Posterior cingulate gyrus (tissue), 11 donors: ENCODE data around the gene PPP1R8.
A peak's percentile ranks its signal among the peaks of the same experiment; 100 is the strongest.
"Not testable (repeated sequence)": the region's sequence is repeated elsewhere in the genome, so short reads cannot be mapped to it uniquely, and the experiment has no call there.

Experiments used
- DNase-seq, 10 donors: peaks; one replicate each; pipeline versions ENCODE4 v3.0.0 to v3.0.0-alpha.2; 2020 to 2021; ENCODE audit warnings: mixed read lengths in 3 of 10
- intact Hi-C: fragments of 100-400 bp; cut with DNase I; formaldehyde crosslinking; loops from one replicate; pipeline ENCODE4 v1.15.1; 2023

The PPP1R8 gene

GRCh38 chr1:27831568-27832410 is 1.2 kb downstream of the PPP1R8 start:
- DNase-seq, result no peak
- intact Hi-C loops, result loop anchor here (2.0 kb wide), 1 partner anchor 59 kb away; the partner anchor contains the start of gene STX12

GRCh38 chr1:27832762-27833161 is 2.2 kb downstream of the PPP1R8 start:
- intact Hi-C loops, result no loop called here
- DNase-seq, result no peak

GRCh38 chr1:27833470-27833869 is 2.9 kb downstream of the PPP1R8 start:
- DNase-seq, result no peak
- intact Hi-C loops, result no loop called here

GRCh38 chr1:27835046-27835445 is 4.5 kb downstream of the PPP1R8 start:
- no peak for DNase-seq
- intact Hi-C loops, result no loop called here

GRCh38 chr1:27835501-27835900 is 4.9 kb downstream of the PPP1R8 start:
- no peak for DNase-seq
- intact Hi-C loops, result no loop called here

- intact Hi-C loops, result no loop called here
- peak in 1 of 10 donors; percentile 67 for DNase-seq
Observed at GRCh38 chr1:27849951-27850350, 19.4 kb downstream of the PPP1R8 start.

- intact Hi-C loops, result no loop called here
- no peak for DNase-seq
Observed at GRCh38 chr1:27855085-27855484, 24.5 kb downstream of the PPP1R8 start.

GRCh38 chr1:27856561-27857343 is 26.2 kb downstream of the PPP1R8 start:
- peak in 2 of 10 donors; percentile 39 to 71 for DNase-seq
- intact Hi-C loops, result no loop called here

GRCh38 chr1:27857552-27857951 is 27.0 kb downstream of the PPP1R8 start:
- intact Hi-C loops, result not testable (repeated sequence)
- peak in 1 of 10 donors; percentile 43 for DNase-seq

GRCh38 chr1:27858072-27858948 is 27.7 kb downstream of the PPP1R8 start:
- DNase-seq, result peak; percentile 72 to 98 (median 90)
- intact Hi-C loops, result loop anchor here (1.0 kb wide), 1 partner anchor 121 kb away; no protein-coding TSS in a partner anchor

GRCh38 chr1:27858949-27859576 is 28.5 kb downstream of the PPP1R8 start:
- peak in 2 of 10 donors; percentile 66 to 69 for DNase-seq
- intact Hi-C loops, result loop anchor here (1.0 kb wide), 1 partner anchor 120 kb away; no protein-coding TSS in a partner anchor

GRCh38 chr1:27861436-27861835 is 30.9 kb downstream of the PPP1R8 start:
- DNase-seq, result peak in 2 of 10 donors; percentile 10 to 55
- intact Hi-C loops, result no loop called here

- intact Hi-C loops, result no loop called here
- peak in 2 of 10 donors; percentile 9 to 56 for DNase-seq
Observed at GRCh38 chr1:27862004-27862403, 31.4 kb downstream of the PPP1R8 start.

- DNase-seq, result peak in 1 of 10 donors; percentile 74
- intact Hi-C loops, result no loop called here
Observed at GRCh38 chr1:27862671-27863537, 32.3 kb downstream of the PPP1R8 start.

- DNase-seq, result peak in 1 of 10 donors; percentile 50
- intact Hi-C loops, result no loop called here
Observed at GRCh38 chr1:27863538-27863915, 32.9 kb downstream of the PPP1R8 start.

GRCh38 chr1:27864264-27864895 is 33.8 kb downstream of the PPP1R8 start:
- intact Hi-C loops, result no loop called here
- peak in 1 of 10 donors; percentile 78 for DNase-seq

GRCh38 chr1:27865821-27866220 is 35.2 kb downstream of the PPP1R8 start:
- intact Hi-C loops, result no loop called here
- DNase-seq, result peak in 1 of 10 donors; percentile 9

GRCh38 chr1:27868556-27868931 is 38.0 kb downstream of the PPP1R8 start:
- peak in 1 of 10 donors; percentile 74 for DNase-seq
- intact Hi-C loops, result no loop called here
